ENCODE data around the gene EFNA2. TPM values are rescaled to one million over a fixed set of nuclear protein-coding genes. Genes with fewer than 3 reads are reported as not detected.
A peak's percentile ranks its signal among the peaks of the same experiment; 100 is the strongest.

EFNA2 gene
- total and polyA plus RNA-seq, 2 of the 4 experiments (the other 2 are of a cell fraction): not detected

DNA sequence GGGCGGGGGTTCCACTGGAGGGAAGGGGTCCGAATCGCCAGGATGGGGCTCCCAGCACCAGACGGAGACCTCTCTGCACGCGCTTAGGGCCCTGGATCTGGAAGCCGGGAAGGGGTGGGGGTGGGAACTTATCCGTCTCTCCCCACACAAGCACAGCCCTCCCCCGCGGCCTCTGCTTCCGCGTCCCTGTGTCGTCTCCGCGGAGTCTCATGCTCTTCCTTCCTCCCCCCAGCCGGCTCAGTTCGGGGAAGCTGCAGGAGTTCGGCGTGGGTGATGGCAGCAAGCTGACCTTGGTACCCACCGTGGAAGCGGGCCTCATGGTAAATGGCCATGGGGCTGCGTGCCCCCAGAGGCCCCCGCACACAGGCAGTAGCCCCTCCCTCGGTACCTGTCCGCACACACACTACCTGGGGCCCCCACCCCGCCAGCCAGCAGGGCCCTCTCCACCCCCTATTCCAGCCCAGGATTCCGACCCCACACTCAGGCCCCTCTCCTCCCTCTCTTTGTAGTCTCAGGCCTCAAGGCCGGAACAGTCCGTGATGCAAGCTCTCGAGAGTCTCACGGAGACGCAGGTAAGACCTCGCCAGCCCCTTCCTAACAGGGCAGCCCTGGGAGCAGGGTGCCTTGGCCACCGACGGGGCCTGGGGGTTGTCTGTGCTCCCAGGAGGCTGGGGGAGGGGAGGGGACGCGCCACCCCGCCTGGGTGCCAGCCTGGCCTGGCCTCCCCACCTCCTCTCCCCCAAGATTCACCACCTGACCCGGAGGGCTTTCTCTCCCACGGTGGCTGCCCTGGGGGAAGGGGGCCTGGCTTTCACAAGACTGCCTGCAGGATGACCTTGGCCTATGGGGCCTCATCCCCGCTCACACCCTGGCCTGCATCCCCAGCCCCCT lies 34.1 kb upstream of the EFNA2 start:
- Histone ChIP-seq H2BK15ac (ENCODE audit: low read depth, low read length) (peak overlapping the region; percentile 76; the same call in 1 of the 3 replicates), H2AK9ac (replicated peaks; ENCODE audit: low read depth, low read length, poor library complexity) (peak overlapping the region; percentile 92), H4K20me1 (ENCODE audit: insufficient read depth, low read length) (peaks cover 78% of the 10 kb centered on the region), H2BK5ac (ENCODE audit: low read depth, low read length, poor library complexity, severe bottlenecking) (peak overlapping the region; percentile 99), H4K5ac (ENCODE audit: low read depth, low read length) (peak overlapping the region; percentile 80), H3K79me1 (ENCODE audit: low read depth in 1 of 2, low read length in 2 of 2) (peaks cover 0 to 30% of the 10 kb centered on the region in 2 experiments; a peak in 2 of 4 replicates), H3K14ac (replicated peaks; ENCODE audit: low read depth, low read length) (peak overlapping the region; percentile 96), H3K9me1 (ENCODE audit: insufficient read depth, low read length) (no peaks in the 10 kb centered on the region), H2BK20ac (ENCODE audit: low read depth, low read length) (no peak overlapping the region), H3K9ac (ENCODE audit: low read depth, low read length) (peak overlapping the region; percentile 97), H3K27me3 (ENCODE audit: control insufficient read depth, insufficient read depth, low read length) (no peaks in the 10 kb centered on the region), H3K9me3 (ENCODE audit: control insufficient read depth, insufficient read depth, low read length) (no peaks in the 10 kb centered on the region), H2AK5ac (ENCODE audit: low read depth, low read length) (peak overlapping the region; percentile 94), H4K8ac (ENCODE audit: low read depth in 2 of 2, low read length in 2 of 2) (peak overlapping the region; percentile 80; a peak in 3 of 4 replicates), H3K36me3 (ENCODE audit: control insufficient read depth, insufficient read depth, low read length) (peaks cover 50% of the 10 kb centered on the region), H3K4me1 (ENCODE audit: control insufficient read depth, insufficient read depth, low read length) (peaks cover 29% of the 10 kb centered on the region), H2AFZ (replicated peaks; ENCODE audit: low read length, poor library complexity) (peak overlapping the region; percentile 14), H2BK120ac (ENCODE audit: low read depth, low read length) (peak overlapping the region; percentile 85), H3K4me2 (ENCODE audit: low read depth, low read length) (peak overlapping the region; percentile 82), H3K4ac (ENCODE audit: low read depth, low read length) (peak overlapping the region; percentile 98), H3K23ac (ENCODE audit: low read depth, low read length) (peak overlapping the region; percentile 97), H3K4me3 (ENCODE audit: insufficient read depth, low read depth, low read length) (peak overlapping the region; percentile 94), H3K27ac (ENCODE audit: insufficient read depth, low read length) (peak overlapping the region; percentile 99), H3K56ac (ENCODE audit: extremely low read depth, insufficient read depth, low read length) (peak overlapping the region; percentile 84), H3K18ac (ENCODE audit: low read depth, low read length) (peak overlapping the region; percentile 85), H4K91ac (ENCODE audit: insufficient read depth, low read depth, low read length) (peak overlapping the region; percentile 97)
- CTCF ChIA-PET: no interaction called here
- dilution Hi-C loops (cut with HindIII; ENCODE audit: low sequenced_read_pairs, unreplicated experiment) (no loop called here), in situ Hi-C loops (cut with MboI; ENCODE audit: low sequenced_read_pairs) (no loop called here), intact Hi-C loops (cut with micrococcal nuclease) (no loop called here)
- 0% methylated on average over 8 of the region's 41 CpGs; no CpG with 5 or more reads in 1 of the 2 experiments for WGBS, 2 experiments (ENCODE audit: extremely low coverage in 2 of 2, insufficient read length in 1 of 2)
- ATAC-seq (ENCODE audit: low read depth): no peak
- peak; percentile 68 for DNase-seq
- POLR2A ChIA-PET (ENCODE audit: unreplicated experiment): interaction anchor here (0.8 to 1.0 kb wide), 2 partner anchors 15 to 17 kb away, joined by 3 read pairs; partner anchors contain the start of gene CIRBP
- no TSS peak for BruUV-seq (replicated peaks)
- TF ChIP-seq USF2 (IDR thresholded peaks at IDR 0.05; ENCODE audit: low read depth, low read length): no peak
- no peak for TF ChIP-seq MAFK (IDR thresholded peaks at IDR 0.05; ENCODE audit: low read depth, low read length)
- TF ChIP-seq RAD21 (IDR thresholded peaks at IDR 0.05; ENCODE audit: low read length): no peak
- no peak for TF ChIP-seq MXI1 (IDR thresholded peaks at IDR 0.05; ENCODE audit: borderline replicate concordance, low read depth, low read length)
- TF ChIP-seq BHLHE40 (IDR thresholded peaks at IDR 0.05; ENCODE audit: low read depth, low read length): no peak
- no peak for TF ChIP-seq SMC3 (IDR thresholded peaks at IDR 0.05; ENCODE audit: low read depth, low read length)
- TF ChIP-seq, protein P1, sequence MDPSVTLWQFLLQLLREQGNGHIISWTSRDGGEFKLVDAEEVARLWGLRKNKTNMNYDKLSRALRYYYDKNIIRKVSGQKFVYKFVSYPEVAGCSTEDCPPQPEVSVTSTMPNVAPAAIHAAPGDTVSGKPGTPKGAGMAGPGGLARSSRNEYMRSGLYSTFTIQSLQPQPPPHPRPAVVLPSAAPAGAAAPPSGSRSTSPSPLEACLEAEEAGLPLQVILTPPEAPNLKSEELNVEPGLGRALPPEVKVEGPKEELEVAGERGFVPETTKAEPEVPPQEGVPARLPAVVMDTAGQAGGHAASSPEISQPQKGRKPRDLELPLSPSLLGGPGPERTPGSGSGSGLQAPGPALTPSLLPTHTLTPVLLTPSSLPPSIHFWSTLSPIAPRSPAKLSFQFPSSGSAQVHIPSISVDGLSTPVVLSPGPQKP (IDR thresholded peaks at IDR 0.05; ENCODE audit: borderline replicate concordance, low read depth, low read length): no peak
- TF ChIP-seq RCOR1 (IDR thresholded peaks at IDR 0.05; ENCODE audit: insufficient replicate concordance, low read length): no peak
- no peak for TF ChIP-seq CTCF (conservative IDR thresholded peaks at IDR 0.05; ENCODE audit: low read depth, low read length)
- TF ChIP-seq POLR2A (IDR thresholded peaks at IDR 0.05; ENCODE audit: low read depth, low read length): 0 out of 2 replicates have a peak, but pooled peaks have one; percentile 48
- TF ChIP-seq CEBPB (IDR thresholded peaks at IDR 0.05; ENCODE audit: low read depth, low read length): 0 out of 2 replicates have a peak, but pooled peaks have one; percentile 0
- no peak for TF ChIP-seq FOS (IDR thresholded peaks at IDR 0.05; ENCODE audit: low read depth, low read length)
- no peak for TF ChIP-seq NFE2L2 (IDR thresholded peaks at IDR 0.05; ENCODE audit: low read depth, low read length)
- TF ChIP-seq RFX5 (IDR thresholded peaks at IDR 0.05; ENCODE audit: low read depth, low read length): no peak

All from IMR-90 (cell line).